ENCODE results near the gene IVL. TPM values are rescaled to one million over a fixed set of nuclear protein-coding genes. Genes with fewer than 3 reads are reported as not detected.

The IVL gene
- total RNA-seq, 1 donor from 2014 or later, result not detected

DNA sequence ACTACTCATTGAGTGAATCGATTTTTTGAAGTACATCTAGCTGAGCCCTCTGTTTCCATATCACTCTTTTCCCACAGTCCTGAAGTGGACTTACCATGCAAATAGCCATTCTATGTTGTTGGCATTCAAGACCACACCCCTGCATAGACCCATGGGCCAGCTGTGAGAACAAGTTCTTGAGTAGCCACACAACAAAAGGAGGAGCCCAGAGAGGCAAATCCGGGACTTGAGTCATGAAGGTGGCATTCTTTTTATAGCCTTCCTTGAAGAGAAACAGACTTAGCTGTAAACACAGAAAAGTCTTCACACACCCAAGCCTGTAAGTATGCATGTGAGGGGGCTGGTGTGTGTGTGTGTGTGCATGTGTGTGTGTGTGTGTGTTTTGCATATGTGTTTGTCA, 24.9 kb downstream of the IVL start:
- Histone ChIP-seq H3K9me3 (no peaks in the 10 kb centered on the region), H3K4me3 (no peak overlapping the region), H3K27me3 (no peaks in the 10 kb centered on the region), H3K36me3 (no peaks in the 10 kb centered on the region), H3K4me1 (no peaks in the 10 kb centered on the region), H3K27ac (no peak overlapping the region)
- intact Hi-C loops (cut with DNase I), result no loop called here
- TF ChIP-seq, protein P1, sequence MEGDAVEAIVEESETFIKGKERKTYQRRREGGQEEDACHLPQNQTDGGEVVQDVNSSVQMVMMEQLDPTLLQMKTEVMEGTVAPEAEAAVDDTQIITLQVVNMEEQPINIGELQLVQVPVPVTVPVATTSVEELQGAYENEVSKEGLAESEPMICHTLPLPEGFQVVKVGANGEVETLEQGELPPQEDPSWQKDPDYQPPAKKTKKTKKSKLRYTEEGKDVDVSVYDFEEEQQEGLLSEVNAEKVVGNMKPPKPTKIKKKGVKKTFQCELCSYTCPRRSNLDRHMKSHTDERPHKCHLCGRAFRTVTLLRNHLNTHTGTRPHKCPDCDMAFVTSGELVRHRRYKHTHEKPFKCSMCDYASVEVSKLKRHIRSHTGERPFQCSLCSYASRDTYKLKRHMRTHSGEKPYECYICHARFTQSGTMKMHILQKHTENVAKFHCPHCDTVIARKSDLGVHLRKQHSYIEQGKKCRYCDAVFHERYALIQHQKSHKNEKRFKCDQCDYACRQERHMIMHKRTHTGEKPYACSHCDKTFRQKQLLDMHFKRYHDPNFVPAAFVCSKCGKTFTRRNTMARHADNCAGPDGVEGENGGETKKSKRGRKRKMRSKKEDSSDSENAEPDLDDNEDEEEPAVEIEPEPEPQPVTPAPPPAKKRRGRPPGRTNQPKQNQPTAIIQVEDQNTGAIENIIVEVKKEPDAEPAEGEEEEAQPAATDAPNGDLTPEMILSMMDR (IDR thresholded peaks at IDR 0.05), result no peak
- DNase-seq (ENCODE audit: low spot score in 2 of 2), result no peak

DNA sequence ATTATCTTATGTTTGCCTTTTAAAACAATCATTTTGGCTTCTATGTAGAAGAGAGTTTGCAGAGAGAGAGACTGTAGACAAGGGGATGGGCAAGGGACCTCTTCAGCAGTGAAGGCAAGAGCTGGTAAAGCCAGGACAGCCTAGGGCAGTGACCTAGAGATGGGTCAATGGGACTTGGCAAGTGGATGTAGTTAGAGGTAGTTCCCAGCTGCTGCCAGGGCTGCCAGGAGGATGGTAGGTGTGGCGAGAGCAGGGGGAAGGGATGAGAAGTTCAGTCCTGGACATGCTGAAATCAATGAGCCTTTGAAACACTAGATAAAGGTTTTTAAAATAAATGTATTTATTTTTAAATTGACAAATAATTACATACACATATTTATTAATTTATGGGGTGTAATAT, 32.3 kb downstream of the IVL start:
- Histone ChIP-seq H3K27ac (no peak overlapping the region), H3K4me1 (no peaks in the 10 kb centered on the region), H3K4me3 (no peak overlapping the region), H3K9me3 (no peaks in the 10 kb centered on the region), H3K36me3 (no peaks in the 10 kb centered on the region), H3K27me3 (no peaks in the 10 kb centered on the region)
- DNase-seq (ENCODE audit: low spot score in 2 of 2), result no peak
- intact Hi-C loops (cut with DNase I), result no loop called here
- TF ChIP-seq, protein P1 (IDR thresholded peaks at IDR 0.05), result no peak

DNA sequence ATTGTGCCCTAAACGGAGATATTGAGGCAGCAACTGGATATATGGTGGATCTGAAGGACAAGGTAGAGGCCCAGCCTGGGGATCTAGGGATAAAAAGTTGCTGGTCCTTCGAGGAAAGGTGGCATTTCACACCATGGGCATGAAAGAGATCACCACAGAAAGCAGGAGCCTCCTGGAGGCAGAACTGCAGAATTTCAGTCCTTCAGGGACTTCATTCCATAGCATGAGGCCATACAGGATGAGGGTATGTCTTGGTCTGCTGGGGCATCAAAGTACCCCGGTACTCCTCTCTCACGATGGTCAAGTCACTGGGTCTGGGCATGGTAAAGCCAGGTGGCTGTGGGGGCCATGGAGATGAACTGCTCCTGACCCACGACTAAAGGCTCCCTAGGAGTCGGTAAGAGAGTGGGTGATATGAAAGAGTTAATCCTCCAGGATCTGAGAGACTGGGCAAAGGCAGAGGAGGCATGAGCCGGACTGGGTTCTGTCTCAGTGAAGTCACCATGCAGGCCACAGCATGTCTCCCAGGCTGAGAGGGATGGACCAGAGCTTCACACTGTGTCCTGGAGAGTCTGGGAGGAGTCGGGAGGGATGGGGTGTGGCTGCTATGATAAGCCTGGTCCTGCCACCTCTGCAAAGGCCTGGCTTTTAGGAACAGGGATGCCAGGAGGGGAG, 32.8 kb downstream of the IVL start:
- Histone ChIP-seq H3K27me3 (no peaks in the 10 kb centered on the region), H3K4me1 (no peaks in the 10 kb centered on the region), H3K27ac (no peak overlapping the region), H3K4me3 (no peak overlapping the region), H3K36me3 (no peaks in the 10 kb centered on the region), H3K9me3 (no peaks in the 10 kb centered on the region)
- intact Hi-C loops (cut with DNase I), result no loop called here
- TF ChIP-seq, protein P1 (IDR thresholded peaks at IDR 0.05), result no peak
- DNase-seq (ENCODE audit: low spot score in 2 of 2), result no peak

DNA sequence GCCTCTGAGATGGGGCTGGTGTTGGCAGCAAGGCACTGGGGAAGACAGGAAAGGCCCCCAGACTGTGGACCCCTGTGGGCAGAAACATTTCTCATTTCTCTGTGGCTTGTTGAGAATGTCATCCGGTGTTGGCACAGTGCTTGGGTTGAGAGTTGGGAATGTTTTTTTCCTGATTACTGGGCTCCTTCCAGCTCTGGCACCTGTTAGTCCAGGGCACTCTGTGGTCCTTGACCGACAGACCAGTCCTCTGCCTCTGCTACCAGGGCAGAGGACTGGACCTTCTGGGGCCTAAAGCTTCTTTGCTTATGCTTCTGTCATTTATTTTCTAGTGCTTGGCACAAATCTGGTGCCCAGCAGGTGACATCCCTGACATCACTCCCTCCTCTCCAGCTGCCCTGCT, 33.8 kb downstream of the IVL start:
- no peak for DNase-seq (ENCODE audit: low spot score in 2 of 2)
- Histone ChIP-seq H3K9me3 (no peaks in the 10 kb centered on the region), H3K4me3 (no peak overlapping the region), H3K4me1 (no peaks in the 10 kb centered on the region), H3K36me3 (no peaks in the 10 kb centered on the region), H3K27me3 (no peaks in the 10 kb centered on the region), H3K27ac (no peak overlapping the region)
- TF ChIP-seq, protein P1 (IDR thresholded peaks at IDR 0.05), result no peak
- intact Hi-C loops (cut with DNase I), result no loop called here

DNA sequence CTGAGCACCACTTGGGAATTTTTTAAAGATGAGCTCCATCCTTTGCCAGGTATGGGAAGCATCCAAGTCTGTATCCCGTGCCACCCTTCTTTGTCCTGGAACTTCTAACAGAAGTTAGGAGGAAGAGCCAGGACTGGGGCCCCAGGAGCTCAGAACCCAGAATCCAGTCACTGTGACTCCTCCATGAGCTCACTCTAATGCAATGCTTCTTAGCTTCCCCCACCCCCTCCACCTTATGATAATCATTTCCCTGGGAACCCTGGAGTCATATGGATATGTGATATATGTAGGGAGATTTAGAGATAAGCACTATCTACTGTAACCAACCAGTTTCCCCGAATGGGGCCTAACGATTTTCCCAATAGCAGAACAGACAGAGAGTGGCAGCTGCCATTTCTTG, 37.9 kb downstream of the IVL start:
- H3K27ac ChIP-seq, result no peak overlapping the region
- H3K4me3 ChIP-seq, result no peak overlapping the region
- H3K9me3 ChIP-seq, result no peaks in the 10 kb centered on the region
- intact Hi-C loops (cut with DNase I), result no loop called here
- DNase-seq (ENCODE audit: low spot score in 2 of 2), result no peak
- TF ChIP-seq, protein P1 (IDR thresholded peaks at IDR 0.05), result no peak
- H3K27me3 ChIP-seq, result no peaks in the 10 kb centered on the region
- no peaks in the 10 kb centered on the region for H3K4me1 ChIP-seq
- H3K36me3 ChIP-seq, result no peaks in the 10 kb centered on the region
